OCI-LY1 (cell line): Measurements from ENCODE around the gene BTBD19.

Experiments
- EZH2 ChIP-seq: fragments of 200-600 bp; sonication (generic), shearing (Covaris generic); IDR thresholded peaks from 2 replicates; pipeline ENCODE4 v1.8.0; 2017; ENCODE audit warnings: borderline replicate concordance, mixed run types, mild to moderate bottlenecking, antibody characterized with exemption, low read length, moderate library complexity, mixed read lengths
- TF ChIP-seq, protein P1 (sequence below): fragments of 200-600 bp; sonication (generic), shearing (Covaris generic); IDR thresholded peaks from 2 replicates; pipeline ENCODE4 v1.5.1; 2017; ENCODE audit warnings: mild to moderate bottlenecking, antibody characterized with exemption, low read length, moderate library complexity, mixed read lengths

GRCh38 chr1:44803062-44803311 lies 5.3 kb upstream of the BTBD19 start:
- TF ChIP-seq, protein P1, sequence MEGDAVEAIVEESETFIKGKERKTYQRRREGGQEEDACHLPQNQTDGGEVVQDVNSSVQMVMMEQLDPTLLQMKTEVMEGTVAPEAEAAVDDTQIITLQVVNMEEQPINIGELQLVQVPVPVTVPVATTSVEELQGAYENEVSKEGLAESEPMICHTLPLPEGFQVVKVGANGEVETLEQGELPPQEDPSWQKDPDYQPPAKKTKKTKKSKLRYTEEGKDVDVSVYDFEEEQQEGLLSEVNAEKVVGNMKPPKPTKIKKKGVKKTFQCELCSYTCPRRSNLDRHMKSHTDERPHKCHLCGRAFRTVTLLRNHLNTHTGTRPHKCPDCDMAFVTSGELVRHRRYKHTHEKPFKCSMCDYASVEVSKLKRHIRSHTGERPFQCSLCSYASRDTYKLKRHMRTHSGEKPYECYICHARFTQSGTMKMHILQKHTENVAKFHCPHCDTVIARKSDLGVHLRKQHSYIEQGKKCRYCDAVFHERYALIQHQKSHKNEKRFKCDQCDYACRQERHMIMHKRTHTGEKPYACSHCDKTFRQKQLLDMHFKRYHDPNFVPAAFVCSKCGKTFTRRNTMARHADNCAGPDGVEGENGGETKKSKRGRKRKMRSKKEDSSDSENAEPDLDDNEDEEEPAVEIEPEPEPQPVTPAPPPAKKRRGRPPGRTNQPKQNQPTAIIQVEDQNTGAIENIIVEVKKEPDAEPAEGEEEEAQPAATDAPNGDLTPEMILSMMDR = no peak
- TF ChIP-seq EZH2 = no peak
